ENCODE measurements around the gene TBX5.

TBX5 gene

GRCh38 chr12:114439817-114440216 lies 33.9 kb upstream of the TBX5 start:
- no peak for DNase-seq
- intact Hi-C loops (cut with DNase I; ENCODE audit: low total_unique reads) = no loop called here
- Histone ChIP-seq H3K27me3 (peaks cover 0 to 78% of the 10 kb centered on the region in 2 donors), H3K9me3 (no peaks in the 10 kb centered on the region), H3K36me3 (no peaks in the 10 kb centered on the region), H3K4me1 (peaks cover 0 to 11% (median 6%) of the 10 kb centered on the region in 4 donors), H3K4me3 (no peak overlapping the region), H3K27ac (no peak overlapping the region)
- TF ChIP-seq CTCF (IDR thresholded peaks at IDR 0.05) = no peak

- TF ChIP-seq CTCF (IDR thresholded peaks at IDR 0.05) = no peak
- Histone ChIP-seq H3K27me3 (peaks cover 0 to 72% of the 10 kb centered on the region in 2 donors), H3K4me3 (no peak overlapping the region), H3K36me3 (no peaks in the 10 kb centered on the region), H3K9me3 (no peaks in the 10 kb centered on the region), H3K27ac (no peak overlapping the region), H3K4me1 (peaks cover 0 to 10% (median 6%) of the 10 kb centered on the region in 4 donors)
- intact Hi-C loops (cut with DNase I; ENCODE audit: low total_unique reads) = no loop called here
- no peak for DNase-seq
Measured at GRCh38 chr12:114439261-114439683, 33.3 kb upstream of the TBX5 start.

GRCh38 chr12:114438635-114439256 lies 32.8 kb upstream of the TBX5 start:
- no peaks in the 10 kb centered on the region for H3K9me3 ChIP-seq
- H3K4me1 ChIP-seq = peaks cover 0 to 4% (median 2%) of the 10 kb centered on the region in 4 donors
- no peak for TF ChIP-seq CTCF (IDR thresholded peaks at IDR 0.05)
- DNase-seq = no peak
- H3K4me3 ChIP-seq = no peak overlapping the region
- intact Hi-C loops (cut with DNase I; ENCODE audit: low total_unique reads) = no loop called here
- H3K27ac ChIP-seq = no peak overlapping the region
- no peaks in the 10 kb centered on the region for H3K36me3 ChIP-seq
- peaks cover 0 to 67% of the 10 kb centered on the region in 2 donors for H3K27me3 ChIP-seq

GRCh38 chr12:114434341-114434740 lies 28.4 kb upstream of the TBX5 start:
- Histone ChIP-seq H3K4me3 (no peak overlapping the region), H3K27ac (no peak overlapping the region), H3K9me3 (no peaks in the 10 kb centered on the region), H3K27me3 (peaks cover 0 to 32% of the 10 kb centered on the region in 2 donors), H3K36me3 (no peaks in the 10 kb centered on the region), H3K4me1 (no peaks in the 10 kb centered on the region)
- intact Hi-C loops (cut with DNase I; ENCODE audit: low total_unique reads) = no loop called here
- no peak for TF ChIP-seq CTCF (IDR thresholded peaks at IDR 0.05)
- no peak for DNase-seq

- TF ChIP-seq CTCF (IDR thresholded peaks at IDR 0.05) = no peak
- no peak overlapping the region for H3K4me3 ChIP-seq
- DNase-seq = no peak
Measured at GRCh38 chr12:114431902-114432301, 26.0 kb upstream of the TBX5 start.

More at GRCh38 chr12:114431902-114432301, 26.0 kb upstream of the TBX5 start:
- Histone ChIP-seq H3K36me3 (no peaks in the 10 kb centered on the region), H3K9me3 (no peaks in the 10 kb centered on the region), H3K4me1 (no peaks in the 10 kb centered on the region), H3K27ac (no peak overlapping the region), H3K27me3 (peaks cover 0 to 12% of the 10 kb centered on the region in 2 donors)
- intact Hi-C loops (cut with DNase I; ENCODE audit: low total_unique reads) = no loop called here

Data from tibial artery (tissue), 4 donors.